ENCODE results near the gene EFHC1. TPM values are rescaled to one million over a fixed set of nuclear protein-coding genes. Genes with fewer than 3 reads are reported as not detected.
A peak's percentile ranks its signal among the peaks of the same experiment; 100 is the strongest.

EFHC1 gene
- total RNA-seq, 1 experiment from 2014 or later = 13.2 TPM

- H3K4me1 ChIP-seq (ENCODE audit: insufficient read depth, low read length) = peaks cover 16% of the 10 kb centered on the region; the same call in 1 of the 2 replicates
- H2AFZ ChIP-seq (ENCODE audit: low read length) = no peak overlapping the region
- Mint-ChIP-seq H3K27ac (peak overlapping the region in 1 of 3 experiments; percentile 13; a peak in 3 of 7 replicates), H3K36me3 (ENCODE audit: insufficient read depth in 1 of 3, low read depth in 3 of 3) (peaks cover 4 to 16% (median 5%) of the 10 kb centered on the region in 3 experiments; a peak in 4 of 7 replicates), H3K4me1 (peaks cover 28% of the 10 kb centered on the region in 2 experiments), H3K27me3 (ENCODE audit: low read depth) (no peaks in the 10 kb centered on the region), H3K4me3 (no peak overlapping the region), H3K9me3 (no peaks in the 10 kb centered on the region)
- H4K8ac ChIP-seq (replicated peaks; ENCODE audit: insufficient read length, low read depth, low read length) = no peak overlapping the region
- no peak overlapping the region for H3K56ac ChIP-seq (ENCODE audit: insufficient read length, low read depth, low read length)
- H2BK120ac ChIP-seq (ENCODE audit: low read depth, low read length, poor library complexity, severe bottlenecking) = no peak overlapping the region
- no peak for DNase-seq
- no peak overlapping the region for H4K5ac ChIP-seq (ENCODE audit: insufficient read length, low read depth, low read length)
- H3K4ac ChIP-seq (ENCODE audit: low read depth, low read length) = no peak overlapping the region
- H2BK12ac ChIP-seq (ENCODE audit: insufficient read length, low read depth, low read length) = no peak overlapping the region
- H3K4me2 ChIP-seq (ENCODE audit: insufficient read depth, insufficient read length, low read length) = no peak overlapping the region
- H2BK15ac ChIP-seq (ENCODE audit: low read depth, low read length) = no peak overlapping the region
- H3K23me2 ChIP-seq (ENCODE audit: insufficient read length, low read depth, low read length, poor library complexity, severe bottlenecking) = no peaks in the 10 kb centered on the region
- H3K23ac ChIP-seq (ENCODE audit: insufficient read length, low read depth, low read length) = no peak overlapping the region
- no peaks in the 10 kb centered on the region for H3K27me3 ChIP-seq (ENCODE audit: insufficient read depth, low read length)
- no CpG with 5 or more reads among the region's 8 CpGs for WGBS (ENCODE audit: extremely low coverage, insufficient read length, low lambda C conversion rate)
- no peak overlapping the region for H2BK5ac ChIP-seq (ENCODE audit: insufficient read length, low read length)
- no peak overlapping the region for H3T11ph ChIP-seq (ENCODE audit: low read length)
- no peak overlapping the region for H3K9ac ChIP-seq (ENCODE audit: extremely low read depth, insufficient read length, low read length)
- H4K91ac ChIP-seq (ENCODE audit: insufficient read length, low read depth, low read length) = no peak overlapping the region
- no peak overlapping the region for H2AK5ac ChIP-seq (ENCODE audit: insufficient read length, low read length)
- H3K79me1 ChIP-seq (ENCODE audit: insufficient read depth, low read depth, low read length, poor library complexity, severe bottlenecking) = no peaks in the 10 kb centered on the region
- TF ChIP-seq, protein P1, sequence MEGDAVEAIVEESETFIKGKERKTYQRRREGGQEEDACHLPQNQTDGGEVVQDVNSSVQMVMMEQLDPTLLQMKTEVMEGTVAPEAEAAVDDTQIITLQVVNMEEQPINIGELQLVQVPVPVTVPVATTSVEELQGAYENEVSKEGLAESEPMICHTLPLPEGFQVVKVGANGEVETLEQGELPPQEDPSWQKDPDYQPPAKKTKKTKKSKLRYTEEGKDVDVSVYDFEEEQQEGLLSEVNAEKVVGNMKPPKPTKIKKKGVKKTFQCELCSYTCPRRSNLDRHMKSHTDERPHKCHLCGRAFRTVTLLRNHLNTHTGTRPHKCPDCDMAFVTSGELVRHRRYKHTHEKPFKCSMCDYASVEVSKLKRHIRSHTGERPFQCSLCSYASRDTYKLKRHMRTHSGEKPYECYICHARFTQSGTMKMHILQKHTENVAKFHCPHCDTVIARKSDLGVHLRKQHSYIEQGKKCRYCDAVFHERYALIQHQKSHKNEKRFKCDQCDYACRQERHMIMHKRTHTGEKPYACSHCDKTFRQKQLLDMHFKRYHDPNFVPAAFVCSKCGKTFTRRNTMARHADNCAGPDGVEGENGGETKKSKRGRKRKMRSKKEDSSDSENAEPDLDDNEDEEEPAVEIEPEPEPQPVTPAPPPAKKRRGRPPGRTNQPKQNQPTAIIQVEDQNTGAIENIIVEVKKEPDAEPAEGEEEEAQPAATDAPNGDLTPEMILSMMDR (conservative IDR thresholded peaks at IDR 0.05) = no peak
- no peak overlapping the region for H3K14ac ChIP-seq (ENCODE audit: insufficient read depth, low read length)
- no peaks in the 10 kb centered on the region for H4K20me1 ChIP-seq (ENCODE audit: control insufficient read depth, insufficient read depth, insufficient read length)
- H3K18ac ChIP-seq (ENCODE audit: insufficient read length, low read depth, low read length) = no peak overlapping the region
- peaks cover 4% of the 10 kb centered on the region; the same call in 1 of the 2 replicates for H3K79me2 ChIP-seq (ENCODE audit: insufficient read depth, low read length)
- no peaks in the 10 kb centered on the region for H3K9me3 ChIP-seq (ENCODE audit: control insufficient read depth, low read depth, low read length)
- no peak overlapping the region for H2BK20ac ChIP-seq (ENCODE audit: low read depth, low read length, poor library complexity, severe bottlenecking)
- H3K27ac ChIP-seq (ENCODE audit: insufficient read length, low read depth, low read length) = no peak overlapping the region
These were observed 117.0 kb downstream of the EFHC1 start for GRCh38 chr6:52537001-52537753.

Data from H9 (cell line).